Subcutaneous adipose tissue (tissue), 4 donors: Measurements from ENCODE around the gene NKG7. TPM values are rescaled to one million over a fixed set of nuclear protein-coding genes. Genes with fewer than 3 reads are reported as not detected.

ENCODE experiments used
- CTCF ChIP-seq: fragments of 450-650 bp; IDR thresholded peaks from one replicate; pipeline ENCODE4 v1.5.1; 2016; ENCODE audit warnings: low read depth, mild to moderate bottlenecking, control low read depth, antibody characterized with exemption, moderate library complexity
- total RNA-seq, 4 donors: library from RNA; depleted of rRNA; stranded (reverse); fragments of >200 nt; gene quantifications; one replicate each; pipeline ENCODE4 v1.1.0, GENCODE V29; 2016

The NKG7 gene
- total RNA-seq, 4 donors from 2014 or later = 1.6 to 3.7 (median 2.7) TPM

GRCh38 chr19:51364200-51365106, 8.0 kb downstream of the NKG7 start:
- TF ChIP-seq CTCF = no peak

GRCh38 chr19:51361239-51361638, 11.2 kb downstream of the NKG7 start:
- TF ChIP-seq CTCF = no peak

- no peak for TF ChIP-seq CTCF
Measured at GRCh38 chr19:51359294-51359693, 13.2 kb downstream of the NKG7 start.

GRCh38 chr19:51357952-51358351, 14.5 kb downstream of the NKG7 start:
- TF ChIP-seq CTCF = no peak

- TF ChIP-seq CTCF = no peak
Measured at GRCh38 chr19:51356159-51356801, 16.2 kb downstream of the NKG7 start.

- no peak for TF ChIP-seq CTCF
Measured at GRCh38 chr19:51354742-51355148, 17.7 kb downstream of the NKG7 start.

GRCh38 chr19:51354103-51354741, 18.2 kb downstream of the NKG7 start:
- TF ChIP-seq CTCF = no peak
